ENCODE results near the gene PSMB10. TPM values are rescaled to one million over a fixed set of nuclear protein-coding genes. Genes with fewer than 3 reads are reported as not detected.
"Not testable (repeated sequence)": the region's sequence is repeated elsewhere in the genome, so short reads cannot be mapped to it uniquely, and the experiment has no call there.

PSMB10 gene
- total and polyA plus RNA-seq, 2 experiments from 2014 or later: 26.7 to 53.2 TPM

GRCh38 chr16:67976205-67976604 is 39.6 kb upstream of the PSMB10 start:
- H3K36me3 ChIP-seq: no peaks in the 10 kb centered on the region
- H3K9me3 ChIP-seq (ENCODE audit: low read depth): no peaks in the 10 kb centered on the region
- no peak for DNase-seq (ENCODE audit: low read depth in 1 of 2, low spot score in 1 of 2)
- H3K4me1 ChIP-seq (ENCODE audit: low read depth): peaks cover 8% of the 10 kb centered on the region
- H3K27ac ChIP-seq: no peak overlapping the region
- peaks cover 3% of the 10 kb centered on the region for H3K27me3 ChIP-seq
- TF ChIP-seq CTCF (IDR thresholded peaks at IDR 0.05; ENCODE audit: low read depth, low read length): no peak
- no peak overlapping the region for H3K4me3 ChIP-seq

- DNase-seq (ENCODE audit: low read depth in 1 of 2, low spot score in 1 of 2): no peak
- Histone ChIP-seq H3K4me3 (no peak overlapping the region), H3K36me3 (no peaks in the 10 kb centered on the region), H3K4me1 (ENCODE audit: low read depth) (peaks cover 8% of the 10 kb centered on the region), H3K9me3 (ENCODE audit: low read depth) (no peaks in the 10 kb centered on the region), H3K27ac (no peak overlapping the region), H3K27me3 (peaks cover 3% of the 10 kb centered on the region)
- no peak for TF ChIP-seq CTCF (IDR thresholded peaks at IDR 0.05; ENCODE audit: low read depth, low read length)
Observed at GRCh38 chr16:67975321-67976105, 38.9 kb upstream of the PSMB10 start.

- H3K4me1 ChIP-seq (ENCODE audit: low read depth); DNase-seq (ENCODE audit: low read depth in 1 of 2, low spot score in 1 of 2); H3K36me3 ChIP-seq; H3K4me3 ChIP-seq; H3K27me3 ChIP-seq; H3K27ac ChIP-seq; H3K9me3 ChIP-seq (ENCODE audit: low read depth): not testable (repeated sequence)
Observed at GRCh38 chr16:67972285-67972684, 35.6 kb upstream of the PSMB10 start.

- Histone ChIP-seq H3K27ac (no peak overlapping the region), H3K9me3 (ENCODE audit: low read depth) (no peaks in the 10 kb centered on the region), H3K36me3 (no peaks in the 10 kb centered on the region), H3K4me3 (no peak overlapping the region), H3K4me1 (ENCODE audit: low read depth) (no peaks in the 10 kb centered on the region), H3K27me3 (no peaks in the 10 kb centered on the region)
- DNase-seq (ENCODE audit: low read depth in 1 of 2, low spot score in 1 of 2): no peak
- TF ChIP-seq CTCF (IDR thresholded peaks at IDR 0.05; ENCODE audit: low read depth, low read length): no peak
Observed at GRCh38 chr16:67971111-67971510, 34.5 kb upstream of the PSMB10 start.

GRCh38 chr16:67969254-67970039 is 32.8 kb upstream of the PSMB10 start:
- Histone ChIP-seq H3K4me1 (ENCODE audit: low read depth) (peaks cover 7% of the 10 kb centered on the region), H3K4me3 (no peak overlapping the region), H3K27ac (no peak overlapping the region), H3K27me3 (no peaks in the 10 kb centered on the region), H3K9me3 (ENCODE audit: low read depth) (no peaks in the 10 kb centered on the region), H3K36me3 (no peaks in the 10 kb centered on the region)
- no peak for TF ChIP-seq CTCF (IDR thresholded peaks at IDR 0.05; ENCODE audit: low read depth, low read length)
- no peak for DNase-seq (ENCODE audit: low read depth in 1 of 2, low spot score in 1 of 2)
